ENCODE measurements around the gene NOP14.
"Not testable (repeated sequence)": the region's sequence is repeated elsewhere in the genome, so short reads cannot be mapped to it uniquely, and the experiment has no call there.

NOP14 gene

DNA sequence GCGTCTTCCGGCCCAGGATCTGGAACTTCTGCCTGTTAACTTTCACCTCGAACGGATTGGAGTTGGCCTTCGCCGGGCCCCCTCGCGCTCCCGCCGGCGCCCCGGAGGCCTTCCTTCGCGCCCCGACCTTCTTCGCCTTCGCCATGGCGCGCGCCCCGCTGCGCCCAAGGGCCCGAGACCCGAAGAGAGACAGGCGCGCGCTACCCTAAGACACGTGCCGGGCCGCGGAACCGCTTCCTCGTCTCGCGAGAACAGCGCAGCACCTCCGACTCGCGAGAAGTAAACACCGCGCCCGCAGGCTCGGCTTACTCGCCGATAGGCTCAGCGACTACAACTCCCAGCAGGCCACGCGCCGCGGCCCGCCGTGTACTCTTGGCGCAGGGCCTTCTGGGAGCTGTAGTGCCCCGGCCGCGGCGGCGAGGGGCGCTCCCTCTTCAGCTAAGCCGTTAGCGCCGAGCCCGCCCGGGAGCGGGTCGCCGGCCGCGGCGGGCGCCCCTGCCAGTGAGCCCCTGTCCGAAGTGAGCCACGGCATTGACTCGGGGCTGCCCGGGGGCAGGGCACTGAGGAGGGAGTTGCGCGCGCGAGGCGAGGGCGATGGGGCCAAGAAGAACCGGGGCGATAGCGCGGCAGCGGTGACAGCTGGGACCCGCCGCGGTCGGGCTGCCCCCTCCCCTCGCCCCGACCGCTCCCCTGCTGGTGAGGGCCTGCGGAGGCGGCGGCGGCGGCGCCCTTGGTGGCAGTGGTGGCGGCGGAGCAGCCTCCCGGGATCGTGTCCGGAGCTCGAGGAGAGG is at the start of gene NOP14, which contains the start of gene GRK4:
NOP14 (minus strand) TSS at position 232 of the 791 bp plus-strand sequence; CDS start at position 145, 87 bp downstream.
GRK4 (plus strand) TSS at position 397 of the 791 bp plus-strand sequence. CDS start 500 bp downstream, outside the sequence.
- peak; percentile 97 for DNase-seq (ENCODE audit: low spot score)

DNA sequence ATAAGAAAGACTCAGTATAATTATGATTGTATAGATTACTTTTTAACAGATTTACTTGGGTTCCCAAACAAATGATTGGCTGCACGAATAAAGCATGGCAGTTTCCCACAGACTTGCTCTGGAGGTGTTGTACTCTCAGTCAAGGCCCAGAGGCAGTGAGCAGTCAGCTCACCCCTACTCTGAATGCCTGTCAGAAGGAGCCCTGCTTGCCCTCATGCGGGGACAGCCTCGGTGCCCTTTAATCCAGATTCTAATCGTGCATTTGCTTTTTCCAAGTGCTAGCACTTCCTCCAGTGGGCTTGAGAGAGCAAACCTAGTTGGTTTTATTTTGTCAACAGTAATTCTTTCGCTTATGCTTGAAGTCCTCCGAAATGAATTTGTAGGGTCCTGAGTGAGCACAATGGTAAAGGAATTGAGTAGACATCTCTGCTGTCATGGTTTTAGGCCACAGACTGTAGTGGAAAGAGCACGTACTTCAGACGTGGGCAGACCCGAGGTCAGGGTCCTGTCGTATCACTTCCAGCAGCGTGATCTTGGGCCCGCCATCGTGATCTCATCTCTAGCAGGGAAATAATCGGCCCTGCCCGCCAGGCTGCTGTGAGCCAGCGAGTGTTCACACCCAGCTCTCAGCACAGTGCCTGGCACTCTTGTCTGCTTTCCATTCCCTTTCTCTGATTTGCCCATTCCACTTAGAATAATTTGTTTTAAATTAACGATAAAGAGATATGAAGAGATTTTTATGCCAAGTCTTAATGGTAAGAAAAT is 48.4 kb upstream of the NOP14 start:
- DNase-seq (ENCODE audit: low spot score), result no peak

DNA sequence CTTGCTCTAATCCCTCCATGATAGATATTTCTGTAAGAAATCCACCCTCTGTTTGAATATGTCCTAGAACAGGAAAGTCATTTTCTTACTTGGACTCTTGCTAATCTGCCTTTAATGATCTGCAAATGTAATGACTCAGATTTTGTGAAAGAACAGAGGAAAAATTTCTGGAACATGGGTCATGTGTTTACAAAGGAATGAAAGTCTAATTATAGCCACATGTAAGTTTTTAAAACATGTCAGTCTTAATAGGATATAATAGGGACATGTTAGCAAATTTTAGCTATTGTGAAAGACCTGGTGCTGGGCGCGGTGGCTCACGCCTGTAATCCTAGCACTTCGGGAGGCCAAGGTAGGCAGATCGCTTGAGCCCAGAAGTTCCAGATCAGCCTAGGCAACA is 47.8 kb upstream of the NOP14 start:
- DNase-seq (ENCODE audit: low spot score), result no peak

DNA sequence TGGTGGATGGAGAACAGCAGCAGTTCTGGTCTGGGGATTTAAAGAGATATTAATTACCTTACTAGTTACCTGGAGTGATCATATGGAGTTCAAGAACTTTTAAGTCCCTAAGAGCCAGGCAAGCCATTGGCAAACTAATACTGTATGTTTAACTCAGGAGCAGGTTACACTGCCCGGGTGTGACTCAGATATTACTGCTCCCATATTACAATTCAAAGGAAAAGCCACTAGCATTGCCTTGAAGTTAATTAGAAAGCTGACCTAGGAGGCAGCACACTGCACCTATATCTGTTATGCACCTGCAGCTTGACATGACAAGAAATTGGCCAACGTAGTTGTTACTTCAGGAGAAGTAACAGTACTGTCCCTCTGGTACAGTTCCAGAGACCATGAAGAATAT is 47.4 kb upstream of the NOP14 start:
- no peak for DNase-seq (ENCODE audit: low spot score)

DNA sequence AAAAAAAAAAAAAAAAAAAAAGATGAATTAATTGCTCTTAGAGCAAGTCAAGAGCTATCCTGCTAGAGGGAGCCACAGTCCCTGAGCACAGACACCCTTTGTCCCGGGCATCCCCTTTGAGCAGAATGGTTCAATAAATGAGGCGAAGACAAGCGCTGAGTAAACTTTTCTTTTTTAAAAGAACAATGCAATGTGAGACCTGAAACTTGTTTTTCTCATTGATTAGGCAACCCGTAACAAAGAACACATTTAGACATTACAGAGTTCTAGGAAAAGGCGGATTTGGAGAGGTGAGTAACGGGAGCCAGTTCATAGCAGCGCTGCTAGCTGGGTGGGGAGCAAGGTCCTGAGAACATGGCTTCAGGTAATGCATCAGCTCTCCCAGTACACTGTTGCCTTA is 46.2 kb upstream of the NOP14 start:
- DNase-seq (ENCODE audit: low spot score), result no peak

DNA sequence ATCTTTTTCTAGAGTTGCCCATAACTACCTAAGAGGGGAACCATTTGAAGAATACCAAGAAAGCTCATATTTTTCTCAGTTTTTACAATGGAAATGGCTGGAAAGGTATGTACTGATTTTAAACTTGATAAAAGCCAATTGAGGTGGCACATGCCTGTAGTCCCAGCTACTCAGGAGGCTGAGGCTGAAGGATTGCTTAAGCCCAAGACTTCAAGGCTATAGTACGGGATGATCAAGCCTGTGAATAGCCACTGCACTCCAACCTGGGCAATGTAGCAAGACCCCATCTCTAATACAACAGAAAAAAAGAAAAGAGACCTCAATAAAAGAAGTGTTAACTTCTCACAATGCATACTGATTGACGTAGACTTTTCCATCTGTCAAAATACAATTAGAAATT is 44.5 kb upstream of the NOP14 start:
- DNase-seq (ENCODE audit: low spot score), result no peak

DNA sequence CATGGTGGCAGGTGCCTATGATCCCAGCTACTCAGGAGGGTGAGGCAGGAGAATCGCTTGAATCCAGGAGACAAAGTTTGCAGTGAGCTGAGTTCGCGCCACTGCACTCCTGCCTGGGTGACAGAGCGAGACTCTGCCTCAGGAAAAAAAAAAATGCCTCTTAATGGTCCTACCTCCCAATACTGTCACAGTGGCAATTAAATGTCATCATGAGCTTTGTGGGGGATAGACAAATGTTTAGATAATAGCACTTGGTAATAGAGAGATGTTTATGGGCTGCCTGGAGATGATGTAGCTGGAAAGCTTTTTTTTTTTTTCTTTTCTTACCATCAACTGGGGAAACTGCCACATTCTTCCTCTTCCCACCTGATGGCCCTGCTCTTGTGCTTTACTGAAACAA is 33.2 kb upstream of the NOP14 start:
- DNase-seq (ENCODE audit: low spot score), result no peak

DNA sequence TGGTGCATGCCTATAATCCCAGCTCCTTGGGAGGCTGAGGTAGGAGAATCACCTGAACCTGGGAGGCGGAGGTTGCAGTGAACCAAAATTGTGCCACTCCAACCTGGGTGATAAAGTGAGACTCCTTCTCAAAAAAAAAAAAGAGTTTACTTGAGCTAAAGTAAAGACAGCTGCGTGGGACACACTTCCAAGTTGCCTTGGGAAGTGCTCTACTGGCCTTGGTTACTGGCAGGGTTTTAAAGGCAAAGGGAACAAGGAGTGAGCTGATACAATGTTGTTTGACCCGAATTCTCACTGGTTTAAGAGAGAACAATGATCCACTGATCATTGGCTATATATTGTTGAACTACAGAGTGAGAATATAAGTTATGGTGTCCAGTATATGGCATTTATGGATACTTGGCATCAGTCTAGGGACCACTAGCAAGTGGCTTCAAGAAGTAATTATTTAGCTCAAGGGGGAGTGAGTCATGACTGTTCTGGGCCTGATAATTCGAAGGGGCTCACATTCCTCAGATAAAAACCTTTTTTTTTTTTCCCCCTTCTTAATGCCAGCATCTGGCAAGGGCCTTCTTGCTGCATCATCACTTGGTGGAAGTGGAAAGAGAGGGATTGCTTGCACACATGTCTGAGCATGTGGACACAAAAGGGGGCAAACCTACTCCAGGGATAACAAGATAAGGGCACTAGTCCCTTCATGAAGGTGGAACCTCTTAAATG is 32.5 kb upstream of the NOP14 start:
- no peak for DNase-seq (ENCODE audit: low spot score)

DNA sequence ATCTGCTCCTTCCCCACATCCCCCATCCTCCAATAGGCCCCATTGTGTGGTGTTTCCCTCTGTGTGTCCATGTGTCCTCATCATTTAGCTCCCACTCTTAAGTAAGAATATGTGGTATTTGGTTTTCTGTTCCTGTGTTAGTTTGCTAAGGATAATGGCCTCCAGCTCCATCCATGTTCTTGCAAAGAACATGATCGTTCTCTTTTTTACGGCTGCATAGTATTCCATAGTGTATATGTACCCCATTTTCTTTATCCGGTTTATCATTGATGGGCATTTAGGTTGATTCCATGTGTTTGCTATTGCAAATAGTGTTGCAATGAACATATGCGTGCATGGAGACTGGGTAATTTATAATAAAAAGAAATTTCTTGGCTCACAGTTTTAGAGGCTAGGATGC is 31.7 kb upstream of the NOP14 start:
- no peak for DNase-seq (ENCODE audit: low spot score)

DNA sequence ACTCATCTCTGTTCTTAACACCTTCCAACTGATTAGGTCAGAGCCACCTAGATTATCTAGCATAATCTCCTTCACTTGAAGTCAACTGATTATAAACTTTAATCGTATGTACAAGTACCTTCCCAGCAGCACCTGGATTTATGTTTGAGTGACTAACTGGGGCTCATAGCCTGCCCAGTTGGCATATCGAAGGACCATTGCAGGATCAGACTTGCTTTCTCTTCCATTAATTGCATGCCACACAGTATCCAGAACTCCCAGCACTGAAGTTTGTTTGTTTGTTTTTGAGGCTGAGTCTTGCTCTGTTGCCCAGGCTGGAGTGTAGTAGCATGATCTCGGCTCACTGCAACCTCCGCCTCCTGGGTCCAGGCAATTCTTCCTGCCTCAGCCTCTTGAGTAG is 28.0 kb upstream of the NOP14 start:
- no peak for DNase-seq (ENCODE audit: low spot score)

DNA sequence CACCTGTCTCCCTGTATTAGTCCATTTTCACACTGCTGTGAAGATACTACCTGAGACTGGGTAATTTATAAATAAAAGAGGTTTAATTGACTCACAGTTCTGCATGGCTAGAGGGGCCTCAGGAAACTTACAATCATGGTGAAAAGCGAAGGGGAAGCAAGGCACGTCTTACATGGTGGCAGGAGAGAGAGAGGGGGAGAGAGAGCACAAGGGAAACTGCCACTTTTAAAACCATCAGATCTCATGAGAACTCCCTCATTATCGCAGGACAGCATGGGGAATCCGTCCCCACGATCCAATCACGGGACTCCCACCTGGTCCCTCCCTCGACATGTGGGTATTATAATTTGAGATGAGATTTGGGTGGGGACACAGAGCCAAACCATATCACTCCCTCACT is 20.5 kb upstream of the NOP14 start:
- not testable (repeated sequence) for DNase-seq (ENCODE audit: low spot score)

DNA sequence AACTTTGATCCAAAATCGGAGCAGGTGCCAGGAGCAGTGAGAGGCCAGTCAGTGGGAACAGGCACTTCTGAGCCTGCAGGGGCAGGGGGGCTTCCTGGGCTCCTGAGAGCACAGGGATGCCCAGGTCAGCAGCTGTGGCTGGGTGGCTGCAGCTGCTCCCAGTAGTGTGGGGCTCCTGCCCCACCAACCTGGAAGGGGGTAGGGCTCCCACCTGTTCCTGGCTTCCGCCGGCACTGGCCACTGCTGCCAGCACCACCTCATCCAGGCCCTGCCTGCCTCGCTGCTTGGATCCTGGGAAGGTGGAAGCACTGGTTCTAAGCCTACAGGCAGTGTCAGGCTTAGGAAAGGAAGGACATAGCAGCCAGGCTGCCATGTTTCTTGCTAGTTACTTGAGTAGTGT is 18.8 kb upstream of the NOP14 start:
- DNase-seq (ENCODE audit: low spot score), result no peak

DNA sequence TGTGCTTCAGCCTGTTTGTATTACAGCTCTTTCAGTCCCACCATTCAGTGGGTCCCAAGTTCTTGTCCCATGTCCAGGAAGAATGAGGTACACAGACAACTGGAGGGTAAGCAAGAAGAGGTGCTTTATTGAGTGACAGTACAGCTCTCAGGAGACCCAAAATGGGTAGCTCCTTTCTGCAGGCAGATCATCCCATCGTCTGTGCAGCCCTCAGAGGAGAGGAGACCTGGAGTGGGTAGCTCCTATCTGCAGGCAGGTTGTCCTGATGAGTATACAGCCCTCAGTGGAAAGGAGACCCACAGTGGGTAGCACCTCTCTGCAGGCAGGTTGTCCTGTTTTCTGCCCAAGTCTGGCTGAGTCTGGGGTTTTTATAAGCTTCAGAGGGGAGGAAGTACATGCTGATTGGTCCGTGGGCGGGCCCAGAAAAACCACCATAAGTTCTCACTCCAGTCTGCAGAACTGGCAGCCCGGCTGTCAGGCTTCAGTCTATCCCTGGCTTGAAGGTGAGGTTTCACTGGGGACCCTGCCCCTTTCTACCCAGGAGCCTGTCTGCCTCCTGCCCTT is 18.1 kb upstream of the NOP14 start:
- DNase-seq (ENCODE audit: low spot score), result no peak

DNA sequence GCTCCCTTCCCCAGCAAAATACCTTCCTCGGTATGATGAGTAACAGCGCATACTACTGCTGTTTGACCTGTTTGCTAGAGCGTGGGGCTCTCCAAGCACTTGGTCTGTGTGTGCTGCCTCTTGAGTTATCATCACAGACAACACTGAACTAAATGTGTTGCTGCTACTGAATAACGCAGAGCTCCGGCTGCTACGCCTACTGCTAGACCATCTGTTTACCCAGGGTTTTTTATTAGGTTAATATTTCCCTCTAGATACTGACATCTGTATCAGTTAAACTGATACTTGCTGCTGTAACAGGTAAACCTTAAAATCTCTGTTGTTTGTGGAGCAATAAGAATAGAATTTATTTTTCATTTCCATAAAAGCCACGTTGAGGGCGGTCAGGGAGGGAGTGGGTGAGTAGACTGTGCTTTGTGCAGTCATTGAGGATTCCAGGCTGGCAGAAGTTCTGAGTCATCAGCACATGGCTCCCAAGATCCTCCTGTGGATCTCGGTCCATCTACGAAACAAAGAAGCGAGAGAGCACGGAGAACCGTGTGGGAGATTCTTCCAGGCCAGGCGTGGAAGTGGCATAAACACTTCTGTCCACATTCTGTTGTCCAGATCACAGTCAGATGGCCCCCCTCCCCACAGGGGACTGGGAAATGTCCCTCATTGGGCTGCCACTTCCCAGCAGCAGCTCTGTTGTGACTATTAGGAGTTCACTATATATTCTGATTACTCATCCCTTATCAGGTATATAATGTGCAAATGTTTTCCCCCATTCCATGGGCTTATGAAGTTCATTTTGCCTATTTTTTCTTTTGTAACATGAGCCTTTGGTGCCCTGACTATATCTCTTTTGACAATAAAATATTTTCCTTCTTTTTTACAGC is 14.2 kb upstream of the NOP14 start:
- no peak for DNase-seq (ENCODE audit: low spot score)

DNA sequence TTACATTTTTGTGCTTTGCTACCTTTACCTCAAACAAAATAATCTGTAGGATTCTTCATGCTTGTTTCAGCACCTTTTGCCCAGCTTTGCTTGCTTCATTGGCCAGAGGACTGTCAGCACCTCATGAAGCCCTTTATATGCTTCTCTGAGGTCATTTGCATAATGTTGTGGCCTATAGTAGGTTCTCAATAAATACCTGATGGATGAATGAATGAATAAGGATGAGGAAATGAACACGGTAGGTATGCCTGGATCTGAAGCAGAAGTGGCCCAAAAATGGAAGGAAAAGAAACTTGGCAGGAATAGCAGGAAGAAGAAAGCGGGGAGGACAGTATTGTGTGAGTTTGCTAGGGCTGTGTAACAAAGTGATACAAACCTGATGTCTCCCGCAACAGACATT is 8.1 kb upstream of the NOP14 start:
- DNase-seq (ENCODE audit: low spot score), result no peak

DNA sequence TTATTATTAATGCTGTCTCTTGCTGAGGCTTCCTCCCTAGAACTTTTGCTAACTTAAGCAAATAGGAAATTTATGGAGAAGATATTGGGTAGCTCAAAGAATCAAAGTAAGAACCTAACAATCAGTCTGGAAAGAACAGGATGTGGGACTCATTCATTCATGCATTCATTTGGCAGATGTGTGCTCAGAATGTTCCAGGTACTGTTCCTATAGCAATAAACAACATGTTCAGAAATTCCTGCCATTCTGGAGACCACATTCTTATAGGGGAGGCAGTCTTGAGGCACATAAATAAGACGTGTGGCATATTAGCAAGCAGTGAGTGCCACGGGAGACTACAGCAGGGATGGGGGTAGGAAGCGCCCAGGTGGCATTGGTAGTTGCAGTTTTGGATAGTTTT is 5.2 kb upstream of the NOP14 start:
- no peak for DNase-seq (ENCODE audit: low spot score)

DNA sequence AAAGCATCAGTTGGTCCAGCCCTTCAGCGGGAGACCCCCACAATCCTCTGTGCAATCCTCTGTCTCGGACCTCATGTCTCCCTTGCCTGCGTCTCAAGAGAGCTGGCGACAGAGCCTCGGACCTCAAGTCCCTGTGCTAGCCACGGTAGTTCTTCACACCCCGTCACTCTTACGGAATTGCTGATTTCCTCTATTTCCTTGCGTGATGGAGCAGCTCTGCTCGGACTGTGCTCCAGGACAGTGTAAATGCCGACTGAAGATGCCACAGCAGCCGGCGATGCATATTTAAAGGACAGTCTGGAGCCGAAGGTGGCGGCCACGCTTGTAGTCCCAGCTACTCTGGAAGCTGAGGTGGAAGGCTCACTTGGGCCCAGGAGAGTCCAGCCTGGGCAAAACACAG is 2.1 kb upstream of the NOP14 start:
- DNase-seq (ENCODE audit: low spot score), result no peak

DNA sequence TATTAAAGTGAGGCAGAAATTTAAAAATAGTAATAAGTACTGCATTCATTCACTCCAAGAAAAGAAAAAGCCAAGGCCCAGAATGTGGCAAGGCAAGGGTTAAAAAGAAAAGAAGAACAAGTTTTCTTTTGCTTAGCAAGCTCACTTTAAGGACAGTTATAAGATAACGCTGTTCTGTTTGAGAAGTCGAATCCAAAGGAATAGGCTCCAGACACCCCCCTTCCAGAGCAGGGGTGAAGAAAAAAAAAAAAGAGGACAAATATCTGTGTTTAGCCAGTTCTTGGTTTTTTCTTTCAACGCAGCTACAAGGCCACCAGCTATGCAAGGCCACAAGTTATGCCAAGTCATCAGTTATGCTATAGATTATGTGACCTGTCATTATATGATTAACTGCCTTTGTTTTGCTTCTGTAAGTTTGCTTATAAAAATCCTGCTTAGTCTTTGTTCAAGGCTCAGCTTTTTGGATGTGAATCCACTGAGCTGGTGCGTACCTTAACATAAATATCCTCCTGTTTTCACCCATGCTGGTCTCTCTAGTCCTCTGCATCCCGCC is 1.6 kb upstream of the NOP14 start:
- DNase-seq (ENCODE audit: low spot score), result no peak

DNA sequence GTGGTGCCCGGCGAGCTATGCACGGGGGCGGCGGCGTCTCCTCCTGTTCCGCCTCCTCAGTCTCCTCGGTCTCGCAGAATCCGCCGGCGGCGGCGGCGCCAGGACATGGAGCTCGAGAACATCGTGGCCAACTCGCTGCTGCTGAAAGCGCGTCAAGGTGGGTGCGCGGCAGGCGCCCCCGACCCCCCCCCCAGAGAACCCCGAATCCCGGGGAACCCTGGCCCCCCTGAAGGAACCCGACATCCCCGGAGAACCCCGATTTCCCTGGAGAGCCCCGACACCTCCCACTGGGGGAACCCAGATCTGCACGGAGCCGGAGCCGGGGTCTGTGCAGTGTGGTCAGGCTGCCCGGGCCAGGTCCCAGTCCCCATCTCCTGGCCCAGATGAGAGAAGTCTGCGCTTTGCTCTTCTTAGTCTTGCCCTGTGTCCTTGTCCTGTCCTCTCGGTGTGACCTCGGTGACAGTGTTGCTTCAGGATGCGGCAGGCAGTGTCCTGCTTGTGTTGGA is 813 bp upstream of the NOP14 start:
- DNase-seq (ENCODE audit: low spot score), result no peak

DNA sequence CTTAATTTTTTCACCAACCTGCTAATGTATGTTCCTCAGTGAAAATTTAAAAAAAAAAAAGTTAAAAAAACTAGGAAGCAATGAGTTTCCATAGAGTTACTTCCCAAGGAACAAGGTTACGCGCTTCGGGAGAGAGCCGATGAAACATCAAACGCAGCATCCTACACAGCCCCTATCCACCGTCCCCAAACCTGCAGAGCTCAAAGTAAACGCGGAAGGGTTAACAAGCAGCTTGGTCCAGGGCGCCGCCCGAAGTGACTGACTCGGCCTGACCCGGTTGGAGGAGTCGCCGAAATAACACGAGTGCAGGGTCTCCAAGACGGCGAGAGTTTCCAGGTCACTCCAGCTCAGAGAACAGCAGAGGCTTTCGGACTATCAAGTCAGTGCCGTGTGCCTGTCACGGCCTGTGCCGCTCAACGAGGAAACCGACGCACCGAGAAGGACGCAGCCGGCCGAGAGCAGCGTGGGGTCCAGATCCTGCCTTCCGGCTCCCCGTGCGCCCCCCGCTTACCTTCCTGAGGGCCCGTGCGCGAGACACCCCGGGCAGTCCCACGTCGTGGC is 512 bp downstream of the NOP14 start:
- DNase-seq (ENCODE audit: low spot score), result peak; percentile 78

All from left forelimb (tissue), 1 donor.